HFFc6 (cell line): ENCODE measurements around the gene CACTIN. TPM values are rescaled to one million over a fixed set of nuclear protein-coding genes. Genes with fewer than 3 reads are reported as not detected.
"Not testable (repeated sequence)": the region's sequence is repeated elsewhere in the genome, so short reads cannot be mapped to it uniquely, and the experiment has no call there.

Source experiments
- DNase-seq: peaks from one replicate; pipeline ENCODE4 v3.0.0-alpha.2; 2018
- H3K27ac Mint-ChIP-seq: 2 replicates; pipeline ENCODE4 v1.8.0; 2020; ENCODE audit warnings: mild to moderate bottlenecking, mixed read lengths
- H3K27me3 Mint-ChIP-seq: 2 replicates; pipeline ENCODE4 v1.8.0; 2021; ENCODE audit warnings: mild to moderate bottlenecking, moderate library complexity, mixed read lengths; ENCODE audit not compliant: insufficient read depth
- H3K36me3 Mint-ChIP-seq: 2 replicates; pipeline ENCODE4 v1.8.0; 2021; ENCODE audit warnings: low read depth, mixed read lengths
- H3K4me1 Mint-ChIP-seq: 2 replicates; pipeline ENCODE4 v1.8.0; 2020; ENCODE audit warnings: low read depth, mixed read lengths
- H3K4me3 Mint-ChIP-seq: 2 replicates; pipeline ENCODE4 v1.8.0; 2020; ENCODE audit warnings: mild to moderate bottlenecking, moderate library complexity, mixed read lengths
- H3K9me3 Mint-ChIP-seq: 2 replicates; pipeline ENCODE4 v1.8.0; 2020; ENCODE audit warnings: mild to moderate bottlenecking, mixed read lengths
- CTCF ChIP-seq: fragments of 200-600 bp; sonication (generic); IDR thresholded peaks from 2 replicates; pipeline ENCODE4 v1.5.0; 2021; ENCODE audit warnings: antibody characterized with exemption, mild to moderate bottlenecking
- total RNA-seq, 6 experiments: library from RNA; stranded (reverse); fragmentation: NEBNext Ultra II Directional; extraction: Animal tissue kit (Norgen Biotek cat#: 25700); gene quantifications; 2 replicates in 1 of 6; 3 replicates in 5 of 6; pipeline ENCODE4 v1.2.3, GENCODE V29; 2021

Gene CACTIN
- total RNA-seq, 6 experiments from 2014 or later, result 22.7 to 25.3 (median 24.9) TPM

- H3K4me3 Mint-ChIP-seq, result no peak overlapping the region
- H3K27me3 Mint-ChIP-seq, result peaks cover 3% of the 10 kb centered on the region; the same call in 1 of the 2 replicates
- no peak for TF ChIP-seq CTCF
- DNase-seq, result no peak
- no peaks in the 10 kb centered on the region for H3K9me3 Mint-ChIP-seq
- H3K4me1 Mint-ChIP-seq, result peaks cover 14% of the 10 kb centered on the region
- H3K36me3 Mint-ChIP-seq, result peaks cover 6% of the 10 kb centered on the region
- no peak overlapping the region for H3K27ac Mint-ChIP-seq
Measured at GRCh38 chr19:3652422-3652821, 25.8 kb upstream of the CACTIN start.

DNA sequence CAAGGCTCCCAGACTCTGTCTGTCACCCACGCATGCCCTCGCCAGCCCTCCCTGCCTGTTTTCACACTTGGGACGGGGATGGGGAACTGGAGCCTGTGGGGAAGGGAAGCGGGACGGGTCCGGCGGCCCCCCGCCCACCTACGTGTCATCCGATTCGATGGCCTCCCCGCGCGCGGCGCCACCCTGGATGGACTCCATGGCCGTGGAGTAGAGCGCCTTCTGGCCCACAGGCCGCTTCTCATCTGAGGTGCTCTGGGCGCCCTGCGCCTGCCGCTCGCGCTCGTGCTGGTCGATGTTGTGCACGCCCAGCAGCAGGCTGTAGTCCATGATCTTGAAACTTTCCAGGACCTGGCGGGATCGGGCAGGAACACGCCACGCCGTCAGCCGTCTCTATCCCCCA is 25.1 kb upstream of the CACTIN start:
- H3K36me3 Mint-ChIP-seq, result no peaks in the 10 kb centered on the region
- no peak overlapping the region for H3K27ac Mint-ChIP-seq
- H3K4me1 Mint-ChIP-seq, result peaks cover 13% of the 10 kb centered on the region
- TF ChIP-seq CTCF, result no peak
- no peak overlapping the region for H3K4me3 Mint-ChIP-seq
- no peak for DNase-seq
- H3K9me3 Mint-ChIP-seq, result no peaks in the 10 kb centered on the region
- H3K27me3 Mint-ChIP-seq, result peaks cover 3% of the 10 kb centered on the region; the same call in 1 of the 2 replicates

- Mint-ChIP-seq H3K4me1 (no peaks in the 10 kb centered on the region), H3K27ac (no peak overlapping the region), H3K36me3 (no peaks in the 10 kb centered on the region), H3K27me3 (no peaks in the 10 kb centered on the region), H3K4me3 (no peak overlapping the region), H3K9me3 (no peaks in the 10 kb centered on the region)
- no peak for DNase-seq
- no peak for TF ChIP-seq CTCF
Measured at GRCh38 chr19:3649888-3650287, 23.3 kb upstream of the CACTIN start.

DNA sequence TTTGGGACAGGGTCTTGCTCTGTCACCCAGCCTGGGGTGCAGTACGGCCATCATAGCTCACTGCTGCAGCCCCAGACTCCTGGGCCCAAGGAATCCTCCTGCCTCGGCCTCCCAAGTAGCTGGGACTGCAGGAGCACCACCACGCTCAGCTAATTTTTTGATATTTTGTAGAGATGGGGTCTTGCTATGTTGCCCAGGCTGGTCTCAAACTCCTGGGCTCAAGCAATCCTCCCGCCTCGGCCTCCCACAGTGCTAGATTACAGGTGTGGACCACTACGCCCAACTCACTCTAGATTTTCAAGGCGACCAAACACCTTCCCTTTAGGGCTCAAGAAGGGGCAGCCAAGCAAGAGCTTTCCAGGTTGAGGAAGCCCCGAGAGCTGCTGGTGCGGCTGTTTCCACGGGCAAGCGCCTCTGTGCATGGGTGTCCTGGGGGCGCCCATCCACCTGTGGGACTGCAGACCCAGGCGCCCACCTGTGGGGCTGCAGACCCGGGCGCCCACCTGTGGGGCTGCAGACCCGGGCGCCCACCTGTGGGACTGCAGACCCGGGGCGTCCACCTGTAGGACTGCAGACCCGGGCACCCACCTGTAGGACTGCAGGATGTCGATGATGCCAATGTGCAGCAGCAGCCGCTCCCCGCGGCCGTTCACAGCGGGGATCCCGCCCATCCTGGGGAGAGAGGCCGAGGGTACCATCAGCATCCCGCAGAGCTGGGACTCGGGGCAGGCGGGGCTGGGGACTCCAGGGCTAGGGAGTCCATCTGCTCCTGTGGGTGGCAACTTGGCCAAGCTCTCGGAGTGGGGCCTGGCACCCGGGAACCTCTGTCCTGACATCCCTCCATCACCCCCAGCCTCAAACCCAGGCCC is 21.7 kb upstream of the CACTIN start:
- H3K27me3 Mint-ChIP-seq, result no peaks in the 10 kb centered on the region; the same call in 1 of the 2 replicates

GRCh38 chr19:3647102-3647501 is 20.5 kb upstream of the CACTIN start:
- H3K27ac Mint-ChIP-seq, H3K4me1 Mint-ChIP-seq, DNase-seq, H3K27me3 Mint-ChIP-seq, H3K9me3 Mint-ChIP-seq, H3K36me3 Mint-ChIP-seq, H3K4me3 Mint-ChIP-seq: not testable (repeated sequence)

More for the DNA sequence above, 21.7 kb upstream of the CACTIN start:
- Mint-ChIP-seq H3K9me3 (no peaks in the 10 kb centered on the region), H3K36me3 (no peaks in the 10 kb centered on the region), H3K27ac (no peak overlapping the region), H3K4me3 (no peak overlapping the region), H3K4me1 (no peaks in the 10 kb centered on the region)
- TF ChIP-seq CTCF, result no peak
- no peak for DNase-seq

DNA sequence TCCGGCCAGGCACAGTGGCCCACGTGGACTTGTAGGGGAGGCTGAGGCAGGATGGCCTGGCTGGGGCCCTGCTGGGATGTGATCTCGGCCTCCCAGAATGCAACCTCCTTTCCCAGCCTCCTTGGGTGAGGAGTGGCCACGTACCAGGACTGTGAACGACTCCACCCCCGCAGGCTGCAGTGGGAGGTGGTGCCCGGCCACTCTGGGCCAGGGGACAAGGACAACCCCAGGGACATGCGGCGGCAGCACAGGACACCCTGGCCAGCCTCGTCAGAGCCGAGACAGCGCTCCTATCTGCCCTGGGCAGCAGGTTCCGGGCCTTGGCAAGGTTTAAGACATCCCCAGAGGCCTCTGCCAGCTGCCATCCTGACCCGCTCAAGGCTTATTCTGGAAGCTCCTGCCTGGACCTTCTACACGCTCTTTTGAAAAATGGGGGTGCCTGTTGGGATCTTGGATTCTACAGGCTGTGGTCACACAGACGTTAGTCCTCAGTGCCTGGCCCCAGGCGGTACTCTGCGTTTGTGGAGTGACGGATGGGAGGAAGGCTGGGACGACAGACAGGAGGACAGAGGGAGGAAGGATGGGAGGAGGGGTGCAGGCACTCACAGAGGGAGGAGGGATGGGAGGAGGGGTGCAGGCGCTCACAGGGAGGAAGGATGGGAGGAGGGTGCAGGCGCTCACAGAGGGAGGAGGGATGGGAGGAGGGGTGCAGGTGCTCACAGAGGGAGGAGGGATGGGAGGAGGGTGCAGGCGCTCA is 19.9 kb upstream of the CACTIN start:
- H3K27ac Mint-ChIP-seq, result no peak overlapping the region
- no peak for DNase-seq

More for the DNA sequence above, 19.9 kb upstream of the CACTIN start:
- no peaks in the 10 kb centered on the region for H3K36me3 Mint-ChIP-seq
- H3K4me3 Mint-ChIP-seq, result no peak overlapping the region
- no peaks in the 10 kb centered on the region; the same call in 1 of the 2 replicates for H3K27me3 Mint-ChIP-seq
- H3K4me1 Mint-ChIP-seq, result no peaks in the 10 kb centered on the region
- no peak for TF ChIP-seq CTCF
- H3K9me3 Mint-ChIP-seq, result no peaks in the 10 kb centered on the region
